GM06990 (cell line): ENCODE results near the gene TEKT5.

Source experiments
- DNase-seq: peaks from one replicate; pipeline ENCODE4 v3.0.0-alpha.2; 2011; ENCODE audit not compliant: insufficient read length; ENCODE audit errors: extremely low read depth
- H3K27me3 ChIP-seq: replicated peaks from 2 replicates; pipeline ENCODE4 v1.6.0; 2011; ENCODE audit warnings: low read length; ENCODE audit not compliant: control insufficient read depth, insufficient read depth
- H3K36me3 ChIP-seq: 2 replicates; pipeline ENCODE4 v1.5.1; 2011; ENCODE audit warnings: low read length; ENCODE audit not compliant: control insufficient read depth, insufficient read depth
- H3K4me3 ChIP-seq: replicated peaks from 2 replicates; pipeline ENCODE4 v1.5.1; 2011; ENCODE audit warnings: low read depth, mild to moderate bottlenecking, control low read depth, low read length
- TF ChIP-seq, protein P1 (sequence below): IDR thresholded peaks from 2 replicates; pipeline ENCODE4 v1.5.1; 2011; ENCODE audit warnings: low read length, control low read depth, mild to moderate bottlenecking, inconsistent platforms; ENCODE audit not compliant: insufficient read depth, poor library complexity, severe bottlenecking

TEKT5 gene

DNA sequence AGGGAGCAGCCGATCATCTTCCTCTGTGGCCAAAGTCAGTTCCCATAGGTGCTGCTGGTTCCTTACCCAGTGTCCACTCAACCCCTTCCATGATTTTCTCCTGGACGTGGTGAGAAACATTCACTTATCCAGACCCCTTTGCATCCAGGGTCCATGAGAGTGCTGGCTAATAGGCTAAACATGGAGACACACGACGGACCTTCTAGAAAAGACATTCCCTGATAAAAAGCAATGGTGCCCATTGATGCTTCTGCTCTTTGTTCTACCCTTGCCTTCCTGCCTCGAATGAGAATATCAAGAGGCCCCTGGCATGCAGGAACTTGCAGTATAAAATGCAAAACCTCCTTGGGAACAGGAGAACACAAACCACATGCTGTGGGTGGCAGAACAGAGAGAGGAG is 2.3 kb downstream of the TEKT5 start:
- DNase-seq, result no peak
- Histone ChIP-seq H3K36me3 (no peaks in the 10 kb centered on the region), H3K27me3 (no peaks in the 10 kb centered on the region), H3K4me3 (no peak overlapping the region)
- TF ChIP-seq, protein P1, sequence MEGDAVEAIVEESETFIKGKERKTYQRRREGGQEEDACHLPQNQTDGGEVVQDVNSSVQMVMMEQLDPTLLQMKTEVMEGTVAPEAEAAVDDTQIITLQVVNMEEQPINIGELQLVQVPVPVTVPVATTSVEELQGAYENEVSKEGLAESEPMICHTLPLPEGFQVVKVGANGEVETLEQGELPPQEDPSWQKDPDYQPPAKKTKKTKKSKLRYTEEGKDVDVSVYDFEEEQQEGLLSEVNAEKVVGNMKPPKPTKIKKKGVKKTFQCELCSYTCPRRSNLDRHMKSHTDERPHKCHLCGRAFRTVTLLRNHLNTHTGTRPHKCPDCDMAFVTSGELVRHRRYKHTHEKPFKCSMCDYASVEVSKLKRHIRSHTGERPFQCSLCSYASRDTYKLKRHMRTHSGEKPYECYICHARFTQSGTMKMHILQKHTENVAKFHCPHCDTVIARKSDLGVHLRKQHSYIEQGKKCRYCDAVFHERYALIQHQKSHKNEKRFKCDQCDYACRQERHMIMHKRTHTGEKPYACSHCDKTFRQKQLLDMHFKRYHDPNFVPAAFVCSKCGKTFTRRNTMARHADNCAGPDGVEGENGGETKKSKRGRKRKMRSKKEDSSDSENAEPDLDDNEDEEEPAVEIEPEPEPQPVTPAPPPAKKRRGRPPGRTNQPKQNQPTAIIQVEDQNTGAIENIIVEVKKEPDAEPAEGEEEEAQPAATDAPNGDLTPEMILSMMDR, result no peak

DNA sequence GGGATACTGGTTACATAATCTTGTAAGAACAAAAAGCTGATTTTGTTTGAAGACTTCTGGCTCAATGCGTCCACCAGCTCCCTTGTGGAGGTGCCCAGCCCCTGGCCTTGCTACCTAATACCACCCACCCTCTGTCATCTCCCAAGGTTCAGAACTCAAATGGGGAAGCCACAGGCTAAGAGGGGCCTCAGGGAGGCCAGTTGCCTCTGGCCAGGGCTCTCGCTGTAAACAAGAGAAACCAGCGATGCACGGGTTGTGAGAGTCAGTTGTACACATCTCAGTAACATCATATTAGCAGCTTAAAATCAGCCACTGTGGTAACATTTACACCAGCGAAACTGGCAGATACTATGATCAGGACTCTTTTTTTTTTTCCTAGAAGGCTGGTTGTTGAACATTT is 6.0 kb downstream of the TEKT5 start:
- H3K36me3 ChIP-seq, result no peaks in the 10 kb centered on the region
- no peak for DNase-seq
- H3K4me3 ChIP-seq, result no peak overlapping the region
- TF ChIP-seq, protein P1, result no peak
- no peaks in the 10 kb centered on the region for H3K27me3 ChIP-seq

DNA sequence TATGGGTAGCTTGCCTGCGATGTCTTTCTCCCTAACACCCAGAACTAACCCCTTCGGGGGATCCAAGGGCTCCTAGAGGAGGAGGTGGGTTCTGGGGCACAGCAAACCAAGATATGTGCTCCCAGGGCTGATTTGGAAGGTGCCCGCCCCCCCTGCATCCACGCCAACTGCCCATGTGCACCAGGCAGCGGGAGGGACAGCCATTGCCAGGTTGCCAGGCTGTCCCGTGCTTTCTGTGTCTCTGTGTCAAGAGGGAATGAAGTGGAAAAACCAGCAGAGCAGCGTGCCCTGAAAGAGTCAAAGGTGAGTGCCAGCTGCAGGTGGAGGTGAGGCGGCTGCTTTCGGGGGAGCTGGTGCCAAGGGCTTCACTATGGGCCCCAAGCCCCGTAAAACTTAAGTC is 6.4 kb downstream of the TEKT5 start:
- Histone ChIP-seq H3K4me3 (no peak overlapping the region), H3K27me3 (no peaks in the 10 kb centered on the region), H3K36me3 (no peaks in the 10 kb centered on the region)
- TF ChIP-seq, protein P1, result no peak
- no peak for DNase-seq

DNA sequence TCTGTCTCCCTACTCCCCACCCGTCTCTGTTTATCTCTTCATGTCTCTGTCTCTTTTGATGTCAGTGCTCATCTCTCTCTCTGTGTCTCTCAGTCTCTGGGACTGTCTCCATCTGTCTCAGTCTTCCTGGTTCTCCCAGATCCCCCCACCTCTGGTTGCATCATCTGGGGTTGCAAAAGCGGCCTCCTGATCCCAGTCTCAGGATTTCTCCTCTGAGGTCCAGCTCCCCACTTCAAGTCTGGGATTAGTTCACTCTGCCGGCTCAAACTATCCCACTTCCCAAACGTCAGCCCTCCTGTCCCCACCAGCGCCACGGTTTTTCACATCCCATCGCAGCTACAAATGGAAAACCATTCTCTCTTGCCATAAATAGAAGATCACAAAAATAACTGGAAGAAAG is 9.0 kb downstream of the TEKT5 start:
- TF ChIP-seq, protein P1, result no peak
- no peaks in the 10 kb centered on the region for H3K27me3 ChIP-seq
- H3K4me3 ChIP-seq, result no peak overlapping the region
- no peak for DNase-seq
- no peaks in the 10 kb centered on the region for H3K36me3 ChIP-seq

DNA sequence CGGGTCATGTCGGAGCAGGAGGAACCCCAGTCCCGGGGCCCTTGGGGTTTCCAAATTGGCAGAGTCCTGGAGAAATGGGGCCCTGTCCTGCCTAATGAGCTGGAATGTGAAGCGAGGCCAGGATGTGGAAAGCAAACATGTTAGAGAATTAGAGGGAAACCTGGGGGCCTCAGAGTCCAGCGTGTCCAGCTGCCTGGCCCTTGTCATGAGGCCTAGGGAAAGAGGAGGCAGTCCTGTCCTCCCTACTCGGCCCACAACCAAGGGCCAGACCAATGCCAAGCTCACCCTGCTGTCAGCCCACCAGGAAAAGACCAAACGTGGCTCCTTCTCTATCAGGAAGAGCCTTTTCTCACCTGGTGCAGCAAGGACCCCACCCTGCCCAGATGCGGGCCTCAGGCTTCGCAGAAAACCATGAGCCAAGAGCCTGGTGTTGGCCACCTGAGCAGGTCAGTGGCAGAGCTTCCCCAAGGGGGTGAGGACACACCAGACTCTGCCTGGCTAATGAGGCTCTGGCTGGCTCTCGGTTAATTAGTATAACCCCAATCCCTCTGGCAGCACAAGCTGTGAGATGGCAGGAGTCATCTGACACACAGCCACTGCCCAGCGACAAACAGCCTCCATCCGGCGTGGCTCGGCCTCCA is 10.1 kb downstream of the TEKT5 start:
- TF ChIP-seq, protein P1, result no peak
- DNase-seq, result no peak
- no peaks in the 10 kb centered on the region; the same call in 1 of the 2 replicates for H3K27me3 ChIP-seq
- H3K4me3 ChIP-seq, result no peak overlapping the region
- H3K36me3 ChIP-seq, result no peaks in the 10 kb centered on the region

DNA sequence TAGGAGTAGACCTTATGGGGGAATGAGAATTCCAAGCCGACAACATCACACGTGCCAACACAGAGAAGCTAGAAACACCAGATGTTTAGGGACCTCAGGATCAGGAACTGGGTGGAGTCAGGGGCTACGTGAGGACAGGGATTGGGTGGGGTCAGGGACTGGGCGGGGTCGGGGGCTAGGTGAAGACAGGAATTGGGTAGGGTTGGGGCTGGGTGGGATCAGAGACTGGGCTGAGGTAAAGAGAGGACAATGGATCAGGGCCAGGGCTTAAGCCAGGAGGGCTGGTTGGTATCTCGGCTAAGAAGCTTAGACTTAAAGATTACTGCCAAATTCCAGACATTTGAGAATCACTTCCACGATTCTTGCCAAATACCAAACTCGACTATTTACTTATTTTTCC is 11.6 kb downstream of the TEKT5 start:
- TF ChIP-seq, protein P1, result no peak
- Histone ChIP-seq H3K4me3 (no peak overlapping the region), H3K27me3 (no peaks in the 10 kb centered on the region; the same call in 1 of the 2 replicates), H3K36me3 (no peaks in the 10 kb centered on the region)
- no peak for DNase-seq
